ENCODE measurements around the gene EXPH5.

DNA sequence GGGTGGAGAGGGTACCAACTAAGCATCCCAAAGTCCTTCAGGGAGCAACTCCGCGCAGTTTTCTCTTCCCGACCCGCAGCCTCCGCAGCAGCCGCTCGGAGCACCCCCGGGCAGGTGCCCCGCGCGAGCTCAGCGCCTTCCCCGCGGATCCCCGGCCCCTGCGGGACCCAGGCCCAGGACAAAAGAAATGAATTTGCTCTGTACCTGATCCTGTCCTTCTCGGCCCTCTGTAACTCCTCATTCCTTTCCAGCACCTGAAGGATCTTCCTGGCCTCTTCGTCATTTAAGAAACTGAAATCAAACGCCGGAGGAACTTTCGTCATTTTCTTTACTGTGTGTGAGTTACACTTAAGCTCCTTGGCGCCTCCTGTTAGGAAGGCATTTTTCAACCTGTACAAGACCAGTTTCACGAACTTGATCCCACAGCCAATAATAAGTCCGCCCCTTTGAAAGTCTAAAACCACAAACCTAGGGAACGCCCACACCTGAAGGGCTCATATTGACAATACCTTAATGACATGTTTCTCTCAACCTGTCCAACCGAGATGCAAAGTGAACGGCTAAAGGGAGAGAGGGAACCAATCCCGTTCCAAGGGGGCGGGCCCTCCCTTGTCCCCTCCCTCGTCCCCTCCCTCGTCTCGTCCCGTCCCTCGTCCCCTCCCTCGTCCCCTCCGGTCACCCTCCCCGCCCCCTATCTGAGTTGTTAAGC, at the start of gene EXPH5:
- TF ChIP-seq EZH2phosphoT487 (IDR thresholded peaks at IDR 0.05; ENCODE audit: borderline replicate concordance) (no peak), POLR2AphosphoS5 (IDR thresholded peaks at IDR 0.05; ENCODE audit: low read depth, low read length) (peak; percentile 76; the same call in 1 of the 2 replicates), POLR2A (IDR thresholded peaks at IDR 0.05; ENCODE audit: borderline replicate concordance, extremely low read depth, insufficient read depth, insufficient read length) (peak; percentile 70), CEBPB (IDR thresholded peaks at IDR 0.05; ENCODE audit: low read depth) (no peak), SIN3A (IDR thresholded peaks at IDR 0.05; ENCODE audit: low read depth) (peak; percentile 68; the same call in 1 of the 2 replicates), TCF7L2 (IDR thresholded peaks at IDR 0.05; ENCODE audit: borderline replicate concordance, extremely low read depth, insufficient read depth, insufficient read length) (peak; percentile 41)
- TF ChIP-seq, protein P1, sequence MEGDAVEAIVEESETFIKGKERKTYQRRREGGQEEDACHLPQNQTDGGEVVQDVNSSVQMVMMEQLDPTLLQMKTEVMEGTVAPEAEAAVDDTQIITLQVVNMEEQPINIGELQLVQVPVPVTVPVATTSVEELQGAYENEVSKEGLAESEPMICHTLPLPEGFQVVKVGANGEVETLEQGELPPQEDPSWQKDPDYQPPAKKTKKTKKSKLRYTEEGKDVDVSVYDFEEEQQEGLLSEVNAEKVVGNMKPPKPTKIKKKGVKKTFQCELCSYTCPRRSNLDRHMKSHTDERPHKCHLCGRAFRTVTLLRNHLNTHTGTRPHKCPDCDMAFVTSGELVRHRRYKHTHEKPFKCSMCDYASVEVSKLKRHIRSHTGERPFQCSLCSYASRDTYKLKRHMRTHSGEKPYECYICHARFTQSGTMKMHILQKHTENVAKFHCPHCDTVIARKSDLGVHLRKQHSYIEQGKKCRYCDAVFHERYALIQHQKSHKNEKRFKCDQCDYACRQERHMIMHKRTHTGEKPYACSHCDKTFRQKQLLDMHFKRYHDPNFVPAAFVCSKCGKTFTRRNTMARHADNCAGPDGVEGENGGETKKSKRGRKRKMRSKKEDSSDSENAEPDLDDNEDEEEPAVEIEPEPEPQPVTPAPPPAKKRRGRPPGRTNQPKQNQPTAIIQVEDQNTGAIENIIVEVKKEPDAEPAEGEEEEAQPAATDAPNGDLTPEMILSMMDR (IDR thresholded peaks at IDR 0.05 in 2 of 3, conservative IDR thresholded peaks at IDR 0.05 in 1 of 3; ENCODE audit: borderline replicate concordance in 1 of 3, insufficient read depth in 1 of 3, low read depth in 2 of 3, low read length in 2 of 3), result no peak
- TF ChIP-seq, protein P2, sequence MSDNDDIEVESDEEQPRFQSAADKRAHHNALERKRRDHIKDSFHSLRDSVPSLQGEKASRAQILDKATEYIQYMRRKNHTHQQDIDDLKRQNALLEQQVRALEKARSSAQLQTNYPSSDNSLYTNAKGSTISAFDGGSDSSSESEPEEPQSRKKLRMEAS (IDR thresholded peaks at IDR 0.05), result peak; percentile 49; the same call in 1 of the 2 replicates
- TF ChIP-seq, protein P3, sequence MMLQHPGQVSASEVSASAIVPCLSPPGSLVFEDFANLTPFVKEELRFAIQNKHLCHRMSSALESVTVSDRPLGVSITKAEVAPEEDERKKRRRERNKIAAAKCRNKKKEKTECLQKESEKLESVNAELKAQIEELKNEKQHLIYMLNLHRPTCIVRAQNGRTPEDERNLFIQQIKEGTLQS (IDR thresholded peaks at IDR 0.05), result no peak

All from HCT116 (cell line).